CD4-positive, CD25-positive, alpha-beta regulatory T cell (primary cell): ENCODE measurements around the gene COA8. TPM values are rescaled to one million over a fixed set of nuclear protein-coding genes. Genes with fewer than 3 reads are reported as not detected.

Experiments
- ATAC-seq, 2 donors: fragments of 150-1000 bp; cut with Tn5 transposase; one replicate each; pipeline ENCODE4 v1.10.0; 2021; ENCODE audit warnings: low read depth in 2 of 2, moderate number of reproducible peaks in 2 of 2, moderate library complexity in 1 of 2
- DNase-seq, 3 donors: peaks; one replicate each; pipeline versions ENCODE4 v3.0.0 to v3.0.0-alpha.2; 2012 to 2022; ENCODE audit warnings: mixed read lengths in 1 of 3
- H3K27ac ChIP-seq: one replicate; pipeline ENCODE4 v1.7.0; 2013; ENCODE audit warnings: mild to moderate bottlenecking, low read length; ENCODE audit not compliant: insufficient read depth, poor library complexity, severe bottlenecking
- H3K27me3 ChIP-seq: one replicate; pipeline ENCODE4 v1.7.0; 2013; ENCODE audit warnings: low read length; ENCODE audit not compliant: control insufficient read depth, insufficient read depth
- H3K36me3 ChIP-seq: one replicate; pipeline ENCODE4 v1.7.0; 2013; ENCODE audit warnings: mild to moderate bottlenecking, low read length, moderate library complexity; ENCODE audit not compliant: control insufficient read depth, insufficient read depth
- H3K4me1 ChIP-seq: 2 replicates; pipeline ENCODE4 v1.7.0; 2013; ENCODE audit warnings: mild to moderate bottlenecking, low read length; ENCODE audit not compliant: insufficient read depth, control insufficient read depth, poor library complexity, severe bottlenecking
- H3K4me3 ChIP-seq: one replicate; pipeline ENCODE4 v1.7.0; 2013; ENCODE audit warnings: low read depth, mild to moderate bottlenecking, low read length, moderate library complexity
- H3K9me3 ChIP-seq, 2 experiments: 1 replicate in 1 of 2; 2 replicates in 1 of 2; pipeline ENCODE4 v1.7.0; 2013; ENCODE audit warnings: low read length in 2 of 2, mild to moderate bottlenecking in 1 of 2, moderate library complexity in 1 of 2; ENCODE audit not compliant: control insufficient read depth in 2 of 2
- H3K27ac Mint-ChIP-seq, 3 donors: one replicate each; pipeline ENCODE4 v1.8.0; 2020 to 2022; ENCODE audit warnings: mild to moderate bottlenecking in 3 of 3, mixed read lengths in 3 of 3, moderate library complexity in 2 of 3
- H3K27me3 Mint-ChIP-seq: one replicate; pipeline ENCODE4 v1.8.0; 2022; ENCODE audit warnings: mild to moderate bottlenecking, mixed read lengths
- H3K36me3 Mint-ChIP-seq: one replicate; pipeline ENCODE4 v1.8.0; 2020; ENCODE audit warnings: mixed read lengths
- H3K4me1 Mint-ChIP-seq, 4 donors: one replicate each; pipeline ENCODE4 v1.8.0; 2020 to 2022; ENCODE audit warnings: mixed read lengths in 4 of 4, mild to moderate bottlenecking in 1 of 4
- H3K4me3 Mint-ChIP-seq, 4 donors: one replicate each; pipeline ENCODE4 v1.8.0; 2020 to 2022; ENCODE audit warnings: mild to moderate bottlenecking in 4 of 4, mixed read lengths in 4 of 4, moderate library complexity in 3 of 4
- H3K9me3 Mint-ChIP-seq, 7 donors: one replicate each; pipeline ENCODE4 v1.8.0; 2020 to 2022; ENCODE audit warnings: mixed read lengths in 7 of 7, mild to moderate bottlenecking in 3 of 7, moderate library complexity in 2 of 7
- polyA plus RNA-seq, 4 donors: library from polyadenylated mRNA; unstranded; fragments of 300-500 nt; fragmentation: Illumina TruSeq; gene quantifications; one replicate each; pipeline ENCODE4 v1.2.3, GENCODE V29; 2021
- total RNA-seq: library from RNA; stranded (reverse); gene quantifications from one replicate; pipeline ENCODE4 v1.2.3, GENCODE V29; 2022

COA8 gene
- total and polyA plus RNA-seq, 5 donors from 2014 or later, result 15.1 to 55.0 (median 48.6) TPM

GRCh38 chr14:103527408-103528145 is 35.2 kb upstream of the COA8 start:
- Histone ChIP-seq H3K4me1 (peaks cover 34% of the 10 kb centered on the region), H3K36me3 (no peaks in the 10 kb centered on the region), H3K27me3 (no peaks in the 10 kb centered on the region), H3K9me3 (no peaks in the 10 kb centered on the region), H3K27ac (no peak overlapping the region), H3K4me3 (no peak overlapping the region)
- ATAC-seq, result peak; percentile 29 to 33
- Mint-ChIP-seq H3K27ac (peak overlapping the region in 2 of 3 donors; percentile 31 to 57), H3K4me3 (peak overlapping the region; percentile 62 to 95 (median 91)), H3K27me3 (peaks cover 28% of the 10 kb centered on the region), H3K36me3 (no peaks in the 10 kb centered on the region), H3K4me1 (peaks cover 0 to 50% (median 14%) of the 10 kb centered on the region in 4 donors), H3K9me3 (peaks cover 0 to 3% (median 0%) of the 10 kb centered on the region in 7 donors)
- DNase-seq, result no peak

GRCh38 chr14:103528146-103528586 is 34.6 kb upstream of the COA8 start:
- ATAC-seq, result no peak
- Histone ChIP-seq H3K36me3 (no peaks in the 10 kb centered on the region), H3K4me3 (peak overlapping the region; percentile 59), H3K27me3 (no peaks in the 10 kb centered on the region), H3K9me3 (no peaks in the 10 kb centered on the region), H3K27ac (peak overlapping the region; percentile 83), H3K4me1 (peaks cover 29% of the 10 kb centered on the region)
- Mint-ChIP-seq H3K4me3 (peak overlapping the region; percentile 62 to 95 (median 91)), H3K36me3 (no peaks in the 10 kb centered on the region), H3K4me1 (peaks cover 0 to 50% (median 14%) of the 10 kb centered on the region in 4 donors), H3K27ac (peak overlapping the region; percentile 76 to 97 (median 92)), H3K9me3 (peaks cover 0 to 3% (median 0%) of the 10 kb centered on the region in 7 donors), H3K27me3 (peaks cover 28% of the 10 kb centered on the region)
- no peak for DNase-seq

GRCh38 chr14:103528587-103529382 is 34.0 kb upstream of the COA8 start, which contains the start of gene TRMT61A:
Gene TRMT61A, plus strand, starts transcription at chr14:103529196. Its CDS starts 783 bp downstream, at chr14:103529979.
- Histone ChIP-seq H3K27ac (peak within 1 kb of the TSS; percentile 83), H3K4me3 (peak within 1 kb of the TSS; percentile 78), H3K36me3 (no peaks in the 10 kb centered on the region), H3K27me3 (no peaks in the 10 kb centered on the region), H3K9me3 (no peaks in the 10 kb centered on the region), H3K4me1 (peaks cover 29% of the 10 kb centered on the region)
- peak; percentile 78 to 81 for ATAC-seq
- H3K4me3 Mint-ChIP-seq, result peak within 1 kb of the TSS; percentile 90 to 95 (median 91)
- H3K4me1 Mint-ChIP-seq, result peaks cover 0 to 46% (median 14%) of the 10 kb centered on the region in 4 donors
- peak; percentile 73 to 84 (median 78) for DNase-seq
- peak within 1 kb of the TSS; percentile 92 to 98 (median 97) for H3K27ac Mint-ChIP-seq
- peaks cover 0 to 3% (median 0%) of the 10 kb centered on the region in 7 donors for H3K9me3 Mint-ChIP-seq
- no peaks in the 10 kb centered on the region for H3K36me3 Mint-ChIP-seq
- peaks cover 22% of the 10 kb centered on the region for H3K27me3 Mint-ChIP-seq

GRCh38 chr14:103529383-103530365 is 33.1 kb upstream of the COA8 start:
- peaks cover 0 to 46% (median 14%) of the 10 kb centered on the region in 4 donors for H3K4me1 Mint-ChIP-seq
- H3K36me3 Mint-ChIP-seq, result no peaks in the 10 kb centered on the region
- ATAC-seq (no peak), DNase-seq (no peak)
- H3K4me3 ChIP-seq, result peak overlapping the region; percentile 78
- H3K36me3 ChIP-seq, result no peaks in the 10 kb centered on the region
- peaks cover 29% of the 10 kb centered on the region for H3K4me1 ChIP-seq
- peak overlapping the region; percentile 90 to 95 (median 91) for H3K4me3 Mint-ChIP-seq
- no peaks in the 10 kb centered on the region for H3K9me3 ChIP-seq
- H3K27me3 ChIP-seq, result no peaks in the 10 kb centered on the region
- peak overlapping the region; percentile 92 to 98 (median 97) for H3K27ac Mint-ChIP-seq
- H3K27me3 Mint-ChIP-seq, result peaks cover 13% of the 10 kb centered on the region
- peaks cover 0 to 3% (median 0%) of the 10 kb centered on the region in 7 donors for H3K9me3 Mint-ChIP-seq
- peak overlapping the region; percentile 83 for H3K27ac ChIP-seq

GRCh38 chr14:103530390-103530789 is 32.4 kb upstream of the COA8 start:
- DNase-seq (no peak), ATAC-seq (no peak)
- H3K9me3 Mint-ChIP-seq, result peaks cover 0 to 3% (median 0%) of the 10 kb centered on the region in 7 donors
- H3K27ac Mint-ChIP-seq, result peak overlapping the region in 2 of 3 donors; percentile 62 to 92
- H3K4me3 Mint-ChIP-seq, result peak overlapping the region; percentile 73 to 95 (median 91)
- Histone ChIP-seq H3K4me1 (peaks cover 29% of the 10 kb centered on the region), H3K36me3 (no peaks in the 10 kb centered on the region), H3K9me3 (no peaks in the 10 kb centered on the region), H3K27me3 (no peaks in the 10 kb centered on the region), H3K4me3 (no peak overlapping the region), H3K27ac (no peak overlapping the region)
- no peaks in the 10 kb centered on the region for H3K36me3 Mint-ChIP-seq
- peaks cover 0 to 46% (median 14%) of the 10 kb centered on the region in 4 donors for H3K4me1 Mint-ChIP-seq
- H3K27me3 Mint-ChIP-seq, result peaks cover 9% of the 10 kb centered on the region

- Mint-ChIP-seq H3K4me1 (peaks cover 0 to 45% (median 14%) of the 10 kb centered on the region in 4 donors), H3K27ac (peak overlapping the region in 1 of 3 donors; percentile 62), H3K9me3 (peaks cover 0 to 3% (median 0%) of the 10 kb centered on the region in 7 donors), H3K27me3 (peaks cover 8% of the 10 kb centered on the region), H3K36me3 (no peaks in the 10 kb centered on the region), H3K4me3 (peak overlapping the region; percentile 73 to 95 (median 91))
- no peak overlapping the region for H3K27ac ChIP-seq
- no peaks in the 10 kb centered on the region for H3K27me3 ChIP-seq
- DNase-seq, result no peak
- no peaks in the 10 kb centered on the region for H3K9me3 ChIP-seq
- H3K4me1 ChIP-seq, result peaks cover 29% of the 10 kb centered on the region
- no peaks in the 10 kb centered on the region for H3K36me3 ChIP-seq
- no peak overlapping the region for H3K4me3 ChIP-seq
- ATAC-seq, result no peak
These were observed 31.9 kb upstream of the COA8 start for GRCh38 chr14:103530831-103531230.
